ENCODE data around the gene RING1.

- TF ChIP-seq CTCF (conservative IDR thresholded peaks at IDR 0.05; ENCODE audit: low read depth in 2 of 2) (no peak), ZNF331 (CRISPR knock-in tag; IDR thresholded peaks at IDR 0.05; ENCODE audit: low read depth) (no peak), ETS1 (IDR thresholded peaks at IDR 0.05) (no peak), NANOG (IDR thresholded peaks at IDR 0.05; ENCODE audit: borderline replicate concordance) (no peak), EZH2 (IDR thresholded peaks at IDR 0.05; ENCODE audit: low read depth, unreplicated experiment) (no peak), POLR2AphosphoS5 (IDR thresholded peaks at IDR 0.05; ENCODE audit: low read depth) (no peak), REST (IDR thresholded peaks at IDR 0.05; ENCODE audit: unreplicated experiment) (no peak), EZH2phosphoT487 (IDR thresholded peaks at IDR 0.05; ENCODE audit: unreplicated experiment) (no peak)
Measured at GRCh38 chr6:33216117-33216649, 7.9 kb downstream of the RING1 start.

Measured in GM23338 (cell line).